Stimulated activated CD4-positive, alpha-beta T cell treated with anti-CD3 and anti-CD28 coated beads, Interleukin-1b, Interleukin-23, amount 100 ng/mL, for 4 hours (primary cell): ENCODE measurements around the gene THRSP.

Experiments used
- DNase-seq, 2 donors: peaks; one replicate each; pipeline ENCODE4 v3.0.0-alpha.2; 2020; ENCODE audit warnings: low read depth in 2 of 2

Gene THRSP

GRCh38 chr11:78097666-78098385, 34.2 kb downstream of the THRSP start:
- DNase-seq: no peak

- DNase-seq: no peak
Observed at GRCh38 chr11:78099666-78100065, 36.0 kb downstream of the THRSP start.

GRCh38 chr11:78100261-78100660, 36.6 kb downstream of the THRSP start:
- no peak for DNase-seq

GRCh38 chr11:78100676-78101472, 37.2 kb downstream of the THRSP start:
- no peak for DNase-seq

- no peak for DNase-seq
Observed at GRCh38 chr11:78109081-78110015, 45.7 kb downstream of the THRSP start.

GRCh38 chr11:78110351-78110750, 46.7 kb downstream of the THRSP start:
- DNase-seq: no peak

GRCh38 chr11:78110830-78111229, 47.2 kb downstream of the THRSP start:
- DNase-seq: no peak

GRCh38 chr11:78111298-78111697, 47.6 kb downstream of the THRSP start:
- no peak for DNase-seq

- DNase-seq: no peak
Observed at GRCh38 chr11:78112582-78113275, 49.1 kb downstream of the THRSP start.
